B cell (primary cell): ENCODE data around the gene BOLA2B.

Experiments used
- CTCF ChIP-seq: fragments of 200-600 bp; IDR thresholded peaks from one replicate; pipeline ENCODE4 v1.8.0; 2022; ENCODE audit warnings: antibody characterized with exemption, mild to moderate bottlenecking
- EZH2 ChIP-seq: IDR thresholded peaks from 2 replicates; pipeline ENCODE4 v1.6.1; 2012; ENCODE audit warnings: borderline replicate concordance, low read depth, mild to moderate bottlenecking, moderate library complexity, low read length; ENCODE audit not compliant: insufficient read depth, poor library complexity, severe bottlenecking

GRCh38 chr16:30163538-30163937 lies 29.9 kb downstream of the BOLA2B start:
- TF ChIP-seq EZH2 (no peak), CTCF (no peak)
